HEK293 (cell line): ENCODE measurements around the gene SLC37A3.
A peak's percentile ranks its signal among the peaks of the same experiment; 100 is the strongest.

Experiments used
- CTCF ChIA-PET: fragments of 350-600 bp; formaldehyde crosslinking; extraction: SDS; loops from one replicate; lab custom pipeline; 2021; ENCODE audit warnings: antibody characterized with exemption; lab: Yijun Ruan, JAX
- POLR2A ChIA-PET: fragments of 300-600 bp; formaldehyde crosslinking; extraction: SDS; loops from one replicate; lab custom pipeline; 2020; ENCODE audit warnings: antibody characterized with exemption, inconsistent platforms; lab: Yijun Ruan, JAX
- H3K27ac ChIP-seq: fragments of 200-500 bp; sonication (Bioruptor generic); 2 replicates; pipeline ENCODE4 v1.5.1; 2014; ENCODE audit warnings: low read depth, low read length, control low read depth, inconsistent platforms; ENCODE audit errors: extremely low read depth
- H3K36me3 ChIP-seq, 2 experiments: fragments of 200-500 bp in 1 of 2; sonication (Bioruptor generic) in 1 of 2; 1 replicate in 1 of 2; 2 replicates in 1 of 2; pipeline ENCODE4 v1.5.1; 2014 to 2017; ENCODE audit warnings: inconsistent platforms in 2 of 2, low read length in 2 of 2; ENCODE audit not compliant: control insufficient read depth in 2 of 2, insufficient read depth in 1 of 2
- H3K4me1 ChIP-seq: fragments of 200-500 bp; sonication (Bioruptor generic); 2 replicates; pipeline ENCODE4 v1.5.1; 2014; ENCODE audit warnings: mild to moderate bottlenecking, low read length, inconsistent platforms; ENCODE audit not compliant: control insufficient read depth, insufficient read depth
- H3K4me3 ChIP-seq: 2 replicates; pipeline ENCODE4 v1.5.1; 2011; ENCODE audit warnings: low read depth, mild to moderate bottlenecking, control low read depth, low read length, moderate library complexity
- H3K9me3 ChIP-seq: fragments of 200-500 bp; sonication (Bioruptor generic); 2 replicates; pipeline ENCODE4 v1.5.1; 2014; ENCODE audit warnings: low read depth, low read length, inconsistent platforms; ENCODE audit not compliant: control insufficient read depth, insufficient read depth
- GLIS1 ChIP-seq: fragments of 450-650 bp; formaldehyde crosslinking; IDR thresholded peaks from 2 replicates; pipeline ENCODE4 v1.5.1; 2016; ENCODE audit warnings: missing biosample characterization, missing genetic modification characterization
- IKZF3 ChIP-seq: fragments of 450-650 bp; IDR thresholded peaks from 2 replicates; pipeline ENCODE4 v1.5.0; 2018; ENCODE audit warnings: missing biosample characterization, mild to moderate bottlenecking, missing genetic modification characterization, moderate library complexity
- KLF1 ChIP-seq: fragments of 450-650 bp; formaldehyde crosslinking; IDR thresholded peaks from 2 replicates; pipeline ENCODE4 v1.5.1; 2016; ENCODE audit warnings: missing biosample characterization, missing genetic modification characterization
- OVOL3 ChIP-seq: fragments of 450-650 bp; formaldehyde crosslinking; IDR thresholded peaks from 2 replicates; pipeline ENCODE4 v1.5.1; 2016; ENCODE audit warnings: missing biosample characterization, missing genetic modification characterization
- SP2 ChIP-seq: fragments of 450-650 bp; formaldehyde crosslinking; IDR thresholded peaks from 2 replicates; pipeline ENCODE4 v1.5.1; 2016; ENCODE audit warnings: missing biosample characterization, missing genetic modification characterization
- YY1 ChIP-seq: fragments of 450-650 bp; formaldehyde crosslinking; IDR thresholded peaks from 2 replicates; pipeline ENCODE4 v1.5.1; 2018; ENCODE audit warnings: missing biosample characterization, missing genetic modification characterization
- ZBTB1 ChIP-seq: fragments of 450-650 bp; formaldehyde crosslinking; IDR thresholded peaks from 2 replicates; pipeline ENCODE4 v1.5.1; 2016; ENCODE audit warnings: missing biosample characterization, missing genetic modification characterization
- ZBTB10 ChIP-seq: fragments of 450-650 bp; formaldehyde crosslinking; IDR thresholded peaks from 2 replicates; pipeline ENCODE4 v1.5.1; 2016; ENCODE audit warnings: missing biosample characterization, missing genetic modification characterization
- ZBTB17 ChIP-seq: fragments of 450-650 bp; formaldehyde crosslinking; IDR thresholded peaks from 2 replicates; pipeline ENCODE4 v1.5.1; 2016; ENCODE audit warnings: missing biosample characterization, missing genetic modification characterization
- ZBTB48 ChIP-seq: fragments of 450-650 bp; formaldehyde crosslinking; IDR thresholded peaks from 2 replicates; pipeline ENCODE4 v1.5.1; 2016; ENCODE audit warnings: missing biosample characterization, missing genetic modification characterization
- ZFP3 ChIP-seq: fragments of 450-650 bp; formaldehyde crosslinking; IDR thresholded peaks from 2 replicates; pipeline ENCODE4 v1.5.1; 2016; ENCODE audit warnings: low read depth, missing biosample characterization, missing genetic modification characterization
- ZNF121 ChIP-seq: fragments of 450-650 bp; formaldehyde crosslinking; IDR thresholded peaks from 2 replicates; pipeline ENCODE4 v1.5.1; 2016; ENCODE audit warnings: missing biosample characterization, missing genetic modification characterization
- ZNF132 ChIP-seq: fragments of 450-650 bp; formaldehyde crosslinking; IDR thresholded peaks from 2 replicates; pipeline ENCODE4 v1.5.1; 2017; ENCODE audit warnings: missing biosample characterization, missing genetic modification characterization, borderline replicate concordance
- ZNF133 ChIP-seq: fragments of 450-650 bp; formaldehyde crosslinking; IDR thresholded peaks from 2 replicates; pipeline ENCODE4 v1.5.1; 2016; ENCODE audit warnings: missing biosample characterization, missing genetic modification characterization
- ZNF19 ChIP-seq: fragments of 450-650 bp; formaldehyde crosslinking; IDR thresholded peaks from 2 replicates; pipeline ENCODE4; 2016; ENCODE audit warnings: missing biosample characterization, missing genetic modification characterization, low read depth
- ZNF221 ChIP-seq: fragments of 450-650 bp; formaldehyde crosslinking; IDR thresholded peaks from 2 replicates; pipeline ENCODE4 v1.5.1; 2017; ENCODE audit warnings: missing biosample characterization, missing genetic modification characterization, borderline replicate concordance
- ZNF239 ChIP-seq: fragments of 450-650 bp; formaldehyde crosslinking; IDR thresholded peaks from 2 replicates; pipeline ENCODE4 v1.5.1; 2016; ENCODE audit warnings: missing biosample characterization, missing genetic modification characterization
- ZNF292 ChIP-seq: fragments of 450-650 bp; formaldehyde crosslinking; IDR thresholded peaks from 2 replicates; pipeline ENCODE4 v1.5.1; 2016; ENCODE audit warnings: low read depth, missing biosample characterization, missing genetic modification characterization, borderline replicate concordance
- ZNF341 ChIP-seq: fragments of 450-650 bp; formaldehyde crosslinking; IDR thresholded peaks from 2 replicates; pipeline ENCODE4; 2016; ENCODE audit warnings: low read depth, missing biosample characterization, missing genetic modification characterization
- ZNF362 ChIP-seq: fragments of 450-650 bp; formaldehyde crosslinking; IDR thresholded peaks from 2 replicates; pipeline ENCODE4 v1.5.1; 2016; ENCODE audit warnings: missing biosample characterization, missing genetic modification characterization
- ZNF423 ChIP-seq: fragments of 450-650 bp; formaldehyde crosslinking; IDR thresholded peaks from 2 replicates; pipeline ENCODE4 v1.5.1; 2016; ENCODE audit warnings: missing biosample characterization, missing genetic modification characterization
- ZNF561 ChIP-seq: fragments of 450-650 bp; IDR thresholded peaks from 2 replicates; pipeline ENCODE4 v1.5.1; 2018; ENCODE audit warnings: missing biosample characterization, missing genetic modification characterization, borderline replicate concordance
- ZNF670 ChIP-seq: fragments of 450-650 bp; formaldehyde crosslinking; IDR thresholded peaks from 2 replicates; pipeline ENCODE4 v1.5.1; 2016; ENCODE audit warnings: missing biosample characterization, missing genetic modification characterization, low read depth
- ZNF776 ChIP-seq: fragments of 450-650 bp; formaldehyde crosslinking; IDR thresholded peaks from 2 replicates; pipeline ENCODE4 v1.5.0; 2017; ENCODE audit warnings: missing biosample characterization, missing genetic modification characterization, borderline replicate concordance
- ZSCAN23 ChIP-seq: fragments of 450-650 bp; formaldehyde crosslinking; IDR thresholded peaks from 2 replicates; pipeline ENCODE4 v1.5.1; 2016; ENCODE audit warnings: missing biosample characterization, missing genetic modification characterization
- TF ChIP-seq, protein P1 (sequence below): fragments of 450-650 bp; formaldehyde crosslinking; IDR thresholded peaks from 2 replicates; pipeline ENCODE4 v1.5.1; 2017; ENCODE audit warnings: missing biosample characterization, missing genetic modification characterization

Gene SLC37A3

GRCh38 chr7:140423501-140423900 lies 25.2 kb upstream of the SLC37A3 start:
- no peak overlapping the region for H3K4me3 ChIP-seq
- no peak overlapping the region for H3K27ac ChIP-seq
- TF ChIP-seq ZNF341 (tag by site-specific recombination) = no peak
- no peak for TF ChIP-seq ZNF239 (tag by site-specific recombination)
- TF ChIP-seq YY1 = no peak
- no peak for TF ChIP-seq ZFP3 (tag by site-specific recombination)
- no peak for TF ChIP-seq ZNF221 (tag by site-specific recombination)
- TF ChIP-seq GLIS1 (tag by site-specific recombination) = no peak
- no peak for TF ChIP-seq ZNF362 (tag by site-specific recombination)
- TF ChIP-seq ZBTB1 (tag by site-specific recombination) = no peak
- no peak for TF ChIP-seq ZBTB10 (tag by site-specific recombination)
- TF ChIP-seq ZNF292 (tag by site-specific recombination) = no peak
- TF ChIP-seq, all 188 proteins: peak for 0
- CTCF ChIA-PET = interaction anchor here (0.6 kb wide), 1 partner anchor 10 kb away, joined by 3 read pairs; no protein-coding TSS in a partner anchor
- no peaks in the 10 kb centered on the region for H3K9me3 ChIP-seq
- POLR2A ChIA-PET = no interaction called here
- no peaks in the 10 kb centered on the region for H3K4me1 ChIP-seq
- no peaks in the 10 kb centered on the region for H3K36me3 ChIP-seq

DNA sequence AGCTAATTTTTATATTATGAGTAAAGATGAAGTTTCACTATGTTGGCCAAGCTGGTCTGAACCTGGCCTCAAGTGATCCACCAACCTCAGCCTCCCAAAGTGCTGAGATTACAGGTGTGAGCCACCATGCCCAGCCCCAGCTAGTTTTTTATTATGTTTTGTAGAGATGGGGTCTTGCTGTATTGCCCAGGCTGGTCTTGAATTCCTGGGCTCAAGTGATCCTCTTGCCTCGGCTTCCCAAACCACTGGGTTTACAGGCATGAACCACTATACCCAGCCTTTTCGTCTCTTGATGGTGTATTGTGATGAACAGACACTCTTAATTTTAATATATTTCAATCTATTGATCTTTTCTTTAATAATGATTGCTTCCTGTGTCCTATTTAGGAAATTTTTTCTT lies 23.2 kb upstream of the SLC37A3 start:
- Histone ChIP-seq H3K27ac (no peak overlapping the region), H3K4me1 (no peaks in the 10 kb centered on the region), H3K9me3 (no peaks in the 10 kb centered on the region), H3K4me3 (no peak overlapping the region), H3K36me3 (no peaks in the 10 kb centered on the region)
- ChIA-PET CTCF (no interaction called here), POLR2A (no interaction called here)
- no peak for TF ChIP-seq ZNF423 (tag by site-specific recombination)
- 0 out of 2 replicates have a peak, but pooled peaks have one; percentile 45 for TF ChIP-seq ZNF121 (tag by site-specific recombination)

DNA sequence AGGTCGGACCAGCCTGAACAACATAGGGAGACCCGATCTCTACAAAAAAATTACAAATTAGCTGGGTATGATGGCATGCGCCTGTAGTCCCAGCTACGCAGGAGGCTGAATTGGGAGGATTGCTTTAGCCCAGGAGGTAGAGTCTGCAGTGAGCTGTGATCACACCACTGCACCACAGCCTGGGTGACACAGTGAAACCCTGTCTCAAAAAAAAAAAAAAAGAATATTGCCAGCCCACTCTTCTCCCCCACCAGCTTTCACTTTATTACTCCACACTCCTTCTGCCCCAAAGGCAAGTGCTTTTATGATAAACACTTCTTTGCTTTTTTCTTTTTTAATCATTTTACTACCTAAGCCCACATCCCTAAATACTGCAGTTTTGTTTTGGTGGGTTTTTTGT lies 20.3 kb upstream of the SLC37A3 start:
- CTCF ChIA-PET = interaction anchor here (0.6 to 0.7 kb wide), 2 partner anchors 25 to 35 kb away, joined by 3 to 4 read pairs; no protein-coding TSS in a partner anchor
- Histone ChIP-seq H3K9me3 (no peaks in the 10 kb centered on the region), H3K4me1 (no peaks in the 10 kb centered on the region), H3K27ac (no peak overlapping the region), H3K36me3 (no peaks in the 10 kb centered on the region), H3K4me3 (no peak overlapping the region)
- POLR2A ChIA-PET = no interaction called here
- TF ChIP-seq ZBTB48 (tag by site-specific recombination) = no peak
- TF ChIP-seq ZNF776 = no peak
- TF ChIP-seq, protein P1, sequence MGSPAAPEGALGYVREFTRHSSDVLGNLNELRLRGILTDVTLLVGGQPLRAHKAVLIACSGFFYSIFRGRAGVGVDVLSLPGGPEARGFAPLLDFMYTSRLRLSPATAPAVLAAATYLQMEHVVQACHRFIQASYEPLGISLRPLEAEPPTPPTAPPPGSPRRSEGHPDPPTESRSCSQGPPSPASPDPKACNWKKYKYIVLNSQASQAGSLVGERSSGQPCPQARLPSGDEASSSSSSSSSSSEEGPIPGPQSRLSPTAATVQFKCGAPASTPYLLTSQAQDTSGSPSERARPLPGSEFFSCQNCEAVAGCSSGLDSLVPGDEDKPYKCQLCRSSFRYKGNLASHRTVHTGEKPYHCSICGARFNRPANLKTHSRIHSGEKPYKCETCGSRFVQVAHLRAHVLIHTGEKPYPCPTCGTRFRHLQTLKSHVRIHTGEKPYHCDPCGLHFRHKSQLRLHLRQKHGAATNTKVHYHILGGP (tag by site-specific recombination) = no peak
- no peak for TF ChIP-seq ZNF670 (tag by site-specific recombination)
- no peak for TF ChIP-seq IKZF3 (tag by site-specific recombination)
- TF ChIP-seq ZBTB17 (tag by site-specific recombination) = no peak
- no peak for TF ChIP-seq ZNF132 (tag by site-specific recombination)
- TF ChIP-seq ZNF133 (tag by site-specific recombination) = no peak
- TF ChIP-seq SP2 (tag by site-specific recombination) = no peak
- no peak for TF ChIP-seq OVOL3 (tag by site-specific recombination)
- no peak for TF ChIP-seq ZNF561
- TF ChIP-seq ZNF19 (tag by site-specific recombination) = no peak
- no peak for TF ChIP-seq ZSCAN23 (tag by site-specific recombination)
- no peak for TF ChIP-seq KLF1 (tag by site-specific recombination)
